Stimulated activated CD4-positive, alpha-beta T cell treated with anti-CD3 and anti-CD28 coated beads, Interleukin-15, amount 100 ng/mL, for 48 hours (primary cell): ENCODE measurements around the gene LCN10.

Experiments
- DNase-seq, 2 donors: peaks; one replicate each; pipeline ENCODE4 v3.0.0-alpha.2; 2020; ENCODE audit warnings: low read depth in 2 of 2

LCN10 gene

DNA sequence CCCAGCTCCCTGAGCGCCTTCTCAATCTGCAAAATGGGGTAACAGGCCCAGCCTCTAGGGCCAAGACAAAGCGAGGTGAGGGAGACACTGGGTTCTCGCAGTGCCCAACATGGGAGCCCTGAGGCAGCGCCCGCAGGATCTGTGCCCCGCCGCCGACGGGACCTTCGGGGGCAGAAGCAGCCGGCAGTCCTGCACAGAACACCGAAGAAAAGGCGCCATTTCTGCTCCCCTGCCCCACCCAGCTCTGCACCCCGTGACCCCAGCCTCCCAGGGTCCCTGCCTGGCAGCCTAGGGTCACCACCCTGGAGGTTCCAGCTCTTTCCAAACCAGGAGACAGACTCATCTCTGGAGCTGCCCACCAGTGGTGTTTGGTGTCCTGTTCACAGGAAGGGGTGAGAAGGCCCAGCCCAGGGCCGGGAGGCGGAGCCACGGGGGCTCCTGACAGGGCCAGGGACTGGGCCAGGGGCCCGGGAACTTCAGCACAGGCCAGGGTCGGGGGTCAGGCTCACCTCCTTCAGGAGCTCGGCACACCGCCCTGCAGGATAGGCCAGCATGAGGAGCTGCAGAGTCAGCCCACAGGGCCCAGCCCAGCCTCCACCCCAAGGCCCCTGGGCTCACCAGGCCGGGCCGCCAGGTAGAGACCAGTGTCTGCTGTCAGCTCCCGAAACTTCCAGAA lies 12.0 kb upstream of the LCN10 start:
- DNase-seq, result no peak

DNA sequence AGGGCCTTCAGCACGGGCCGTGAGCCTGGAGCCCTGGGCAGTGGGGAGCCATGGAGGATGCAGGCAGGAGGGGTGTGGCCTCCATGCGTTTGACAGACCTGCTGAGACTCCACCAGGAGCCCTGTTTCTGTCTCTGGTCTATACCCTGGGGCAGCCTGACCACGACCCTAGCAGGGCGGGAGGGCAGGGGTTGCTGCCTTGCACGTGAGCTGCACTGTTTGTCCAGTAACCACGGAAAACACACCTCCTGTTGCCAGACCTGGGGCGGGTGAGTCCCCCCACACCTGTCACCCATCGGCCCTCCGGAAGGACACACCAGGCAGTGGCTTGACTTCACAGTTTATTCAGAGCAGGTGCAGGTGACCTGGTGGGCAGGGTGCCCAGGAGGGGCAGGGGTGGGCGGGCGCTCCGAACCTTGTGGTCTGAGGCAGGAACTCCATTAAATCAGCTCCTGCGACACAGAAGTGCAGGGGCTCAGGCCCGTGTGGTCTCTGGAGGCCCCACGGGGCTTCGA lies 11.4 kb upstream of the LCN10 start:
- DNase-seq, result no peak

DNA sequence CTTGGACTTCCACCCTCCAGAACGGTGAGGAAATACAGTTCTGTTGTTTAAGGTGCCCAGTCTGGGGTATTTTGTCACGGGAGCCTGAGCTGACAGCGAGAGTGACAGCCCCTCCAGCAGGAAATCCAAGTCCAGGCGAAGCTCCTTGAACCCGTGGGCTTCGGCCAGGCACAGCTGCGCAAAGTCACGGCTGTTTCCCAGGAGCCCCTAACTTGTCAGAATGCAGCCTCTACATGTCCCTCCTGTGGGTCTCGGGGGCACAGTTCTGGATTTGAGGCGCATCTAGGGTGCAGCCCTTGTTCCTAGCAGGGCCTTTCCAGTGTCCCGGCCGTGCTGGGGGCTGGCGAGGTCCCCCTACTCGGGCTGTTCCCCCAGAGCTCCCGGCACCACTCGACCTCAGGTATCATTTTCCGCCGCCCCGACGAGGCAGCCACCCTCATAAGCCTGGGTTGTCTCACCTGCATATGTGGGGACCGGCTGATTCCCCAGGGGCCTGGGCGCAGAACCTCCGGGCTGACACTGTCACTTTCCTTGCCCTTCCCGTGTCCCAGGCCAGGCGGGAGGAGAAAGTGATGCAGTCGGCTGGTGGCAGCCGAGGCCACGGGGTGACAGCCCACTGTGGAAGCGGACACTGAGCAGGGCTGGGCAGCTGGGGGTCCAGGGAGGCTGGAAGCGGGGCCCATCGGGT lies 10.8 kb upstream of the LCN10 start:
- no peak for DNase-seq

DNA sequence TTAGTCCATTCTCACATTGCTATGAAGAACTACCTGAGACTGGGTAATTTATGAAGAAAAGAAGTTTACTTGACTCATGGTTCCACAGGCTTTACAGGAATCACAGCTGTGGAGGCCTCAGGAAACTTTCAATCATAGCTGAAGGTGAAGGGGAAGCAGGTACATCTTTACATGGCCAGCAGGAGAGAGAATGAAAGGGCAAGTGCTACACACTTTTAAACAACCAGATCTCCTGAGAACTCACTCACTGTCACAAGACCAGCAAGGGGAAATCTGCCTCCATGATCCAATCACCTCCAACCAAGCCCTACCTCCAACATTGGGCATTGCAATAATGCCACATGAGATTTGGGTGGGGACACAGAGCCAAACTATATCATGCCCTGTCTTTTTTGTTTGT lies 9.1 kb upstream of the LCN10 start:
- DNase-seq, result no peak

DNA sequence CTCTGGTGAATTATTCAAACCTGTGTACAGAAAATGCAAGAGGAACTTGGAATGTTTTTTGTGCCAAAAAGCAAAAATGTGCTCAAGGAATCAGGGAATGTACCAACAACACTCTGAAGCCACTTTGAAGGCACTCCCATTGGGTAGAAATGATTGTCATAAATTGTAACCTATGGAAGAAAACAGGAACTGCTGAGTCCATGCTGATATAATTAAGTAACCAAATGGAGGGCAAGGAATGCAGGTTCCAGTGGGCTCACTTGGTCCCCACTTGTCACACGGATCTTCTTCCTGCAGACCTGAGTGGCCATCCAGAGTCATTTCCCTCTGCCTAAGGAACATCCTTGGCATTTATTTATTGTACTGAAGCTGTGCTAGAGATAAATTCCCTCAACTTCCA lies 8.5 kb upstream of the LCN10 start:
- DNase-seq, result no peak

DNA sequence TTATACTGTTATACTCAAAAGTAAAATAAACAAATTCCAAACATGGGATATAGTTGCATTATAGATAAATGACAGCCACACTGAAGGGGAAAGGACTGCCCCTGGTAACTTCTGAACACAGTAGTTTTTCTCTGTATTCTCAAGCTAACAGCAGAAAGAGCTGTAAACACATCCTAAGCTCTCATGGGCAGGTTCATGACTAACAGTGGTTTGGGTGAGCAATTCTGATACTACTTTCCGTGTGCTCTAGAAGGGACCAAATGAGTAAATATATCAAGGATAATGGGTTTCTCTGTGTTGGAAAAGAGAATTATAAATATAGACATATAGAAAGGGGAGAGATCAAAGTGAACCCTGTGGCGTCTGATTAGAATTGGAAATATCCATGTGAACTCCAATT lies 7.8 kb upstream of the LCN10 start:
- no peak for DNase-seq

DNA sequence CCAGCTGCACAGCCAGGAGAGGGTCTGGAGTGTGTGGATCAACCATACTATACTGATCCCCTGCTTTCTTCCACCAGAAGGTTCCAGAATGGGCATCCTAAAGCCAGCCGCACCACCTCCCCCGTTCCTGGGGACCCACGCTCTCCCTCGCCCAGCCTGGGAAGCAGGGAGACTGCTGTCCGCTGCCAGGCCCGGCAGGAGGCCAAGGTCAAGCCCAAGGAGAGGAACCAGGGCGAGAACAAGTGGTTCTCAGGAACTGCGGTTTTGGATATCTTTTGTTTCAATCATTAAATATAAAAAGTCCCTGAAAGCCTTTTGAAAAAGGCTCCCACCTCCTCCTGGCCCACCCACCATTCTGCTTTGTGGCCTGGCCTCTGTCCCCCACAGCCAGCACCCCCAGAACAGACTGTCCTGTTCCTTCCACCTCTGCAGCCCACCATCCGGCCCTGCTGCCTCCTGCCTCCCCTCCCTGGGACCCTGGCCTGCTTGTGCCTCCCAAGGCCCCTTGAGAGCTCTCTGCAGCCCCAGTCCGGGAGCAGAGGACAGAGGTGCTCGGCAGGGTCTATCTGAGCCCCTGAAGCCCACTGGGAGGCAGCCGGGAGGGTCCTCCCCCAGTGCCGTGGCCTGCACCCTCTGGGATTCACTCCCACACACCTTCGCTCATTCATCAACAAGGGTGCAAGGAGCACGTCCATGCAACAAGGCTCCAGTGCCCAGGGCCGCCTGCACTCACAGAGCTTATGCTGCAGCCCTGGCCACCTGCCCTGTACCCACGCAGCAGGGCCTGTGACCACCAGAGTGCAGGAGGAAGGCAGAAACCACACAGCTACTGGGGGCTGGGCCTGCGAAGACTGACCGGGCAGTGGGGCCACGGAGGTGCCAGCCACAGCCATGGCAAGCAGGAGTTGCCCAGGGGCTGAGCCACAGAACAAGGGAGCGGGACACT lies 6.2 kb upstream of the LCN10 start:
- no peak for DNase-seq

DNA sequence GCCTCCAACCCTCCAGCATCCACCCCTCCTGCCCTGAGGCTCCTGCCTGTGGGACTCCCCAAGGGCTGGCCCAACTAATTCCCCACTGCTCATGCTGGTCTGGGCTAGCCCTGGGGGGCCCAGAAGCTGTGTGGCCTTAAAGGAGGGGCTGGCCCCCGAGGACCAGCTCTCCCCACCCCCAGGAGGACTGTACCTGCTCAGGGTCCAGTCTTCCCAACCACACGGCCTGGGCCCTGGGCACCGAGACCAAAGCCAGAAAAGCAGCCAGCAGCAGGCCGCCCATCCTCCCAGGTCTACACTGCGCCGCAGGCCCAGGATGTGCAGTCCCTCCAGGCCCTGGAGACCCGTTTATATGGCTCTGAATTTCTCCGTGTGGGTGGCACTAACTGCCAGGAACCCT lies 5.5 kb upstream of the LCN10 start, which contains the start of gene LCN6:
Gene LCN6 (minus strand): TSS at position 325 of the 400 bp plus-strand sequence. CDS start 42 bp downstream, at position 283.
- no peak for DNase-seq

DNA sequence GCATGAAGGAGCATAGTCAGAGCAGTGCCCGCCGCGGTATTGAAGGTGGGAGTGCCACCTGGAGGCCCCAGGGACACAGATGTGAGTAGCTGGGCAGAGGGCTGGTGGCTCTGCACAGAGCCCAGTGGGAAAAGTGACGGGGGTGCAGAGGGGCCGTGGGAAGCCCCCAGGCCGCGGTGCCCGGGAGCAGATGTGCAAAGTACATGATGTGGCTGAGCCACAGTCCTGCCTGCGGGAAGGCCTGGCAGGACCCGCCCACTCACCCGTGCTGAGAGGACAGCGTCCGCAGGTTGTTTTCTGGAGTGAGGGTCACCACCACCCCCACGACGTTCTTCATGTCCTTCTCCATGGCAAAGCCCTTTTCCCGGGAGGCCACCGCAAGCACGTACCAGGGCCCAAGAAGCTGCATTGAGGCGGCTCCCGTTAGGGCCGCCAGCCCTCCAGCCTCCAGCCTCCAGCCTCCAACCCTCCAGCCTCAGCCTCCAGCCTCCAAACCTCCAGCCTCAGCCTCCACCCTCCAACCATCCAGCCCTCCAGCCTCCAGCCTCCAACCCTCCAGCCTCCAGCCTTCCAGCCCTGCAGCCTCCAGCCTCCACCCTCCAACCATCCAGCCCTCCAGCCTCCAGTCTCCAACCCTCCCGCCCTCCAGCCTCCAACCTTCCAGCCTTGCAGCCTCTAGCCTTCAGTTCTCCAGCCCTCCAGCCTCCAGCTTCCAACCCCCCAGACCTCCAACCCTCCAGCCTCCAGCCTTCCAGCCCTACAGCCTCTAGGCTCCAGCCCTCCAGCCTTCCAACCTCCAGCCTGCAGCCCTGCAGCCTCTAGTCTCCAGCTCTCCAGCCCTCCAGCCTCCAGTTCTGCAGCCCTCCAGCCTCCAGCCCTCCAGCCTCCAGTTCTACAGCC lies 4.7 kb upstream of the LCN10 start:
- no peak for DNase-seq

DNA sequence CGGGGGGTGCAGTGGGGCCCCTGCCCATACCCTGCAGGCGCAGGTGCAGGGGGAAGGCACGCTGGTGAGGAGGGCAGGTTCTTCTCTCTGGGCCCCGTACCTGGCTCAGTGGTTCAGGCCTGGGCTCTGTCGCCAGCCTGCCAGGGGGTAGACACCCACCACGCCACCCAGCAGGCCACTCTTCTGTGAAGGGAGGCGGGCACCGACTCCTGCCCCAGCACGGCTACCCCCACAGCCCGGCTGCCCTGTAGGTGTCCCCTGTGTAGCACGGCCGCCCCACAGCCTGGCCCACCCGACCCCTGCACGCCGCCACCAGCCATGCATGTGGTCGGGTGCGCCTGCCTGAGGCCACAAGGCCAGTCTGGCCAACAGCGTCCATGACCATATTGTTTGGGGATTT lies 3.9 kb upstream of the LCN10 start:
- DNase-seq, result no peak

DNA sequence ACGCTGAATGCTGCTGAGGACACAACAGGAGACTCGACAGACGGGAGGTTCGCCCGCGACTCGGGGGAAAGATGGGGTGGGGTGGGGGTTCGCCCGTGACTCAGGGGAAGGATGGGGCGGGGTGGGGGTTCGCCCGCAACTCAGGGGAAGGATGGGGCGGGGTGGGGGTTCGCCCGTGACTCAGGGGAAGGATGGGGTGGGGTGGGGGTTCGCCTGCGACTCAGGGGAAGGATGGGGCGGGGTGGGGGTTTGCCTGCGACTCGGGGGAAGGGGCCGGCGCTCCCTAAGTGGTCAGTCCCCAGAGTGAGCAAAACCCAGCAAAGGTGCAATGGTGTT lies 3.4 kb upstream of the LCN10 start:
- DNase-seq, result no peak

DNA sequence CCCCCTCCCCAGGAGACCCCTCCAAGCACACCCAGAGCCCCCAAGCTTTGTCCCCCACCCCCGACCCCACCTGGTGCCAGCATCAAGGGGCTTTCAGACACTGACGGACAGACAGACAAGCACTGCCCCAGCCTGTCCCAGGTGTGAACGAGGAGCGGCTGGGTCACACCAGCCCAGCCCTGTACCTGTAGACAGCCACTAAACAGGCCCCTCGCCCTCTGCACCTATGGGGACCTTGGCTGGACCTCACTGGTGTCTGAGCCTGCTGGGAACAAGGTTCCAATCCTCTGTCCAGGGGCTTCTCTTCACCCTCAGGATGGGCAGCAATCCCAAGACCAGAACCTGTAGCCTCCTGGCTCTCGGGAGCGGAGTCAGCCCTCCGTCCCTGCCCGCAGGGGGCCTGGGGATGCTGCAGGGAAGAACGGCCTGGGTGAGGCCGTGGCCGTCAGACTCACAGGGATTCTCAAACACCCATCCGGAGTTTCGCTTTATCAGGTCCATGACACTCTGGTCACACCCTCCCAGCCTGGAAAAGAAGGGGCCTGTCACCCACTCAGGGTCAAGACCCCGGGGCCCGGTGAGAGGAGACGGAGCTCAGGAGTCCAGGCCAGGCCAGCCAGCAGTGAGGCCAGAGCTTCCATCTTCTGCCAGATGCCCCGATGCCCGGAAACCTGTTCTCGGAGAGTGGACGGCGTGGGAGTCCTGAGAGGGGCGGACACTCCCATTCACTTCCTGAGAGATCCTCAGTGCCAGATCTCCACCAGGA lies 2.8 kb upstream of the LCN10 start:
- no peak for DNase-seq

DNA sequence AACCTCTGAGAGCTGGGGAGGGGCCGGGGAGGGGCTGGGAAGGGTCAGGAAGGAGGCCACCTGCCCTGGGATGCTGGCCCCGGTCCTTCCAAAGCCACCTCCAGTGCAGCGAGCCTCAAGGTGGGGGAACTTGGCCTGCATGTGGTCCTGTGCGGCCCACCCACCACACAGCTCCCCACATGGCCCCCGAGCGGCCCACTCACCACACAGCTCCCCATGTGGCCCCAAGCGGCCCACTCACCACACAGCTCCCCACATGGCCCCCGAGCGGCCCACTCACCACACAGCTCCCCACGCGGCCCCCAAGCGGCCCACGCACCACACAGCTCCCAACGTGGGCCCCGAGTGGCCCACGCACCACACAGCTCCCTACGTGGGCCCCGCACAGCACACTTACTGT lies 2.0 kb upstream of the LCN10 start:
- no peak for DNase-seq

DNA sequence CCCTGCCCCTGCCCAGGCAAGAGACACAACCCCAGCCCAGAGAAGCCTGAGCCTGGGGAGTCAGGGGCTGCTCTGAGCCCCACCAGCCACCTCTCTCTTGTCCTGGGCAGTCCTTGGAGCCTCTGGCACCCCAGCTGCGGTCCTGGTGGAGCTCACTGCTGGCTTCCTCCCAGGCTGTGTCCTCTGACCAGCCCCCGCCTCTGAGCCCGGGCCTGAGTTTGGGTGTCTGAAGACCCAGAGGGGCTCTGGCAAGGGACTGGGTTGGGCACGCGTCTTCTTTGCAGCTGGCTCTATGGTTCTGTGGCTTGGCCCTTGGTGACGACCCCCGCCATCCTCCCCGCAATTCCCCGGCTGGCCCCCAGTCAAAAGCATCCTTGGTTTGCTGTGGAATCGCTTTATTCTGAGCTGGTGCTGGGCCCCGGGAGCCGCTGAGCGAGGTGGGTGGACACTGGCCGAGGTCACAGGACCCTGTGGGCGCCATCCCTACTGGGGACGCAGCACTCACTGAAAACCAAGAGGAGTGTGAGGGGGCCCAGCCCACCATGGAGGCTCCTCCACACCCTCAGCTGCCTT lies 985 bp upstream of the LCN10 start:
- DNase-seq, result no peak

DNA sequence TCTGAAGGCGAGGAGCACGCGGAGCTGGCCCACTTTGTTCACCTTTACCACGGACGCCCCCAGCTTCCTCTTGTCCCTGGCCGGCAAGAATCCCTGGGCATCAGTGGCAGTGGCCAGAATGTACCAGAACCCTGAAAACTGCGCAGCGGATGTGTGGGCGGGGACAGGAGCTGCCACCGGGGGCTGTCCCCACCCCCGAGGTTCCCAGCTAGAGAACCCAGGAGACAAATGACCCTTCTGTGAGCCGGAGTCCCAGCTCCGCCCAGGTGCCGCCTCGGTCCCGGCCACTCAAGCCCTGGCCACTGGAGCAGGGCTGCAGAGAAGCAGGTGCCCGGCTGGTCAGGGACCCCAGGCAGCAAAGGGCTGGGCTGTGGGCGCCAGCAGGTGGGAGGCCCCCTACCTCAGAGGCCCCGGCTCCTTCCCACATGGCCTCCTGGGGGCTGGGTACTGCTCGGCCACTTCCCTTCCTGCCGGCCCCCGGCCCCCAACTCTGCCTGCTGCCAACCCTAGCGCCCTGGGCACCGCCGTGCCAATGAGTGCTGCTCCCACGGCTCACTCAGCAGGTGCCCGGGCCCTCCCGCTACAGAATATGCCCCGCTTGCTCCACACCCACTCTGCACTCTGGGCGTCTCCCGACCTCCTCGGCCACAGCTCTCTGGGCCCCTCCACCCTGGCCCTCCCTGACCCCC lies 713 bp downstream of the LCN10 start:
- DNase-seq, result no peak

DNA sequence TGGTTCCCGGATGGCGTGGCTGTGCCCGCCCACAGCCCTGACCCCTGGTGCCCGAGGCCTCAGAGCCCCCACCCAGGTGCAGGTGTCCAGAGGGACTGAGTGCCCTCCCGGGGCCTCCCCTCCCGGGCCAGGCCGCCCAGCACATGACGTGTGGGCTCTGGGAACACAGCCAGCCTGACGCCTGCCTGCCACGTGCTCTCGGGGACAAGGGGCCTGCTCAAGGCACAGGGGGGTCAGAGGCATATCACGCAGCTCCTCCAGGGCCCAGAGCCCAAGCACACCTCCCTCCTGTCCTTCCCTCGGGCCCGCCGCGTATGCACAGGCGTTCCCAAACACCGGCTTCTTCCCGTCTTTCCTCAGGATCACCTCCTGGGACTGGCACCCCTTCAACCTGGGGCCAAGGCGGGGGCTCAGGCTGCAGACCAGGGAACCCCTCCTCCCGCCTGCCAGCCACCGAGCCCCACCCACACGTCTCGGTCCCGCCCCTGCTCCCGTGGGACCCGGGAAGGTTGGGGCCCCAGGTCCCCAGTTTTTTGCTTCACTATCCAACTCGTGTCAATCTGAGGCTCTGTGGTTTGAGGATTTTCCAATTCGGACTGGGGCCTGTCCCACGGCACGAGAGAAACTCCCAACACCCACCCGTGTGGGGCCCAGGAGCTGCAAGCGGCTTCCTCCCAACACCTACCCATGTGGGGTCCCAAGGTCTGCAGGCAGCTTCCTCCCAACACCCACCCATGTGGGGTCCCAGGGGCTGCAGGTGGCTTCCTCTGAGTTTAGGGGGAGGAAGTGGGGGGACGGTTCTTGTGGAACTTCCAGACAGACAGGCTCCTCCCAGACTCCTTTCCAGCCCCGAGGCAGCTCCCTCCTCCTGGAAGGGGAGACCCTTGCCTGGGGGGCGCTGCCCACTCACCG lies 1.5 kb downstream of the LCN10 start:
- no peak for DNase-seq

DNA sequence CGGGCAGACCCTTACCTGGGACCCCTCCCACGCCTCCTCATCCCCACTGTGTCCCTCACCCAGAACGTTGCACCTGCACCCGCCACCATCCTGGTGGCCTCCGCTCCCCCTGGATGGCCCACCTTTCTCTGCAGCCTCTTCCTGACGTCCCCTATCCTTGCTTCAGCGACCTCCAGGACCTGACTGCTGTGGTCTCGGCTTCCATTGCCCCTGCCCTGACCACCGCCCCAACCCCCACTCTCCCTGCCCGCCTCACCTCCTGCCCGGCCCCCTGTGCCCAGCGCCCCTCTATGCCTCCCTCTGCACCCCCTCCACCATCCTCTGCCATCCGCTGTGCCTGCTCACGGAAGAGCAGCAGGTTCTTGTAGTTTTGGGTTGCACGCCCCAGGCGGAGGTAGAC lies 2.2 kb downstream of the LCN10 start:
- no peak for DNase-seq

DNA sequence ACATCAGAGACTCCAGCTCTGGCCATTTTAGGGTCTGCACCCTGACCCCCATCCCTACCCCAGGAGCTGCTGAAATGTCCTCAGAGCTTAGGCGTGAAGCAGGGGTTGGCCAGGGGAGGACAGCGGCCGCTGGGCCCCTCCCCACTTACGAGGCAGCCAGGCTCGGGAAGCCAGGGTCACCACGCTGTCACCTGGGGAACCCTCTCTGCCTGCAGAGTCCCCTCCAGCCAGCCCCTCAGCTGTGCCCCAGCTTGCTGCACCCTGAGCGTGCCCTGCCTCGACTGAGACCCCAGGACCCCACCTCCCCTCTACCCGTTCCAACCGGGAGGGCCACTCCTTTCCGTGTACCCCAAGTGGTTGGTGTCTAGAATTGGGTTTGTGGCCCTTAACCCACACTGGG lies 2.7 kb downstream of the LCN10 start:
- DNase-seq, result no peak

DNA sequence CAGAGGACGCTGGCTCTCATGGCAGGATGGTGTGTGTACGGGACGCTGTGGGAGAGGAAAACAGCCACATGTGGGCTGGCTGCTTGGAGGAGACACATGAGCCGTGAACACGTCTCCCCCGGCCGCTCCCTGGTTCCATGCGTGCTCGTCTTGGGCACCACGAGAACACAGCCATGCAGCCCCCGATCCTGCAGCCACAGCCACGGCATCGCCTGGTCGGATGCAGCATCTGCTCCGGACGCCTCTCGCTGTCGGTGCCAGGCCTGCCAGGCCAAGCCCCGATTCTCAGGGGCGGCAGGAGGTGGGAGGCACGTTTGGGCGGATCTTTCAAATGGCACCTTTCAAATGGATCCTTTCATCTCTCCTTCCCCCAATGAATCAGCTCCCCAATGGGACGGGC lies 3.2 kb downstream of the LCN10 start:
- no peak for DNase-seq
